GM18511 (cell line): Measurements from ENCODE around the gene RAF1.
"Not testable (repeated sequence)": the region's sequence is repeated elsewhere in the genome, so short reads cannot be mapped to it uniquely, and the experiment has no call there.

Experiments
- ATAC-seq: cut with Tn5 transposase; IDR thresholded peaks from one replicate; pipeline ENCODE4 v1.9.1; 2021; ENCODE audit warnings: mild to moderate bottlenecking, moderate library complexity; ENCODE audit not compliant: unreplicated experiment

The RAF1 gene

DNA sequence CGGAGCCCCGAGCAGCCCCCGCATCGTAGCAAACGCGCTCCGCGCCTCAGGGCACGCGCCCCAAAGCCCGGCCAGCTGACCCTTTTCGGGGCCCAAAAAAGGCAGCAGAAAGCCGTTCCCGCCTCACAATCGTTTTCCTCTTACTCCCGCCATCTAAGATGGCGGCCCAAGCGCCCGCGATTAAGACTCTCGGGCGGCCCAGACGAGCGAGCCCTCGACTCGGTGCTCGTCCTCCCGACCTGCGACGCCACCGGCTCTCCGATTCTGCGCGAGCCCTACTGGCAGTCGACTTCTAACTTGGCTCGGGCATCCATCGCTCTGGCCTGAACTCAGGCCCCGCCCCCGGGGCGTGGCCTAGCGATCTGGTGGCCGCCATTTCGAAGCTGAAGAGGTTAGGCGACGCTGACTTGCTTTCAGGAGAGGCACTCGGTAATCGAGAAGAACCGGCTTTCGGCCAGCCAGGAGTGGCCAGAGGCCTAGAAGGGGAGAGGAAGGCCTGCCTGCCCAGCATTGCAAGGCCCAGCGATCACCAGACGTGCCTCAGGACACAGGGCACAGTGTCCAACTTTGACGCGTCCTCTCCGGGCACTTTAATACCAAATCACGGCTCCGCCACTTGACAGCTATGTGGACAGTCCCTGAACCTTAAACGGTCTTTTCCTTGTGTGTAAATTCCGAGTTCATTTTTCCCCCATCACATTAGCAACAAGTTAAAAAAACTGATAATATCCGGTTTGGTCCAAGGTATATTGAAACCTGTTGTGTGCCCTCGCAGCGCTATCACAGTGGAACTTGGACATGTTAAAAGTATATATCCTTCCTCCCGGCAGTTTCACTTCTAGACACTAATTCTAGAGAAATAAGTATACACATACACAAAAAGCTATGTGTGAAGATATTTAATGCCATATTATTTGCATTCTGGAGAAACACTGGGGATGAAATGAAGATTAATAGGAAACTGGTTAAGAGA lies at the start of gene RAF1:
TSS of gene RAF1 (minus strand) at position 182 of the 973 bp plus-strand sequence. CDS start 45,396 bp downstream, outside the sequence.
- ATAC-seq = peak; percentile 93

DNA sequence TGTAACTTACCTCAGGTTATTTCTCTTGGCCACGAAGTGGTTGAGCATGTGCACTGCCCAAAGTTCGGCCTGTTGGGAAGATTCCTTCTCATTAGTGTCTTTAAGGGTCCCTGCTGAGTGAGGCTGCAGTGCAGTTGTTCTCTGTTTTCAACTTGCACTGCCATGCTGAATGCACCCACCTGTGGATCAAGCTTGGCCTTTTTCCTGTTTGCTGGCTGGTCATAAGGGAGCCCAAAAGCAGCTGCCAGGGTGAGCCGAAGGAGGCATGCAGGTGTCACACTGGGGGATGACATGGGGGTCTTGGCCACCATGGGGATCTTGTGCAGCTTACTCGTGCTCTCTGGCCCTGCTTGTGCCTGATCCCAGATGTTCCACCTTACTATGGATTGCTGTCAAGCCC lies 46.1 kb upstream of the RAF1 start:
- no peak for ATAC-seq

DNA sequence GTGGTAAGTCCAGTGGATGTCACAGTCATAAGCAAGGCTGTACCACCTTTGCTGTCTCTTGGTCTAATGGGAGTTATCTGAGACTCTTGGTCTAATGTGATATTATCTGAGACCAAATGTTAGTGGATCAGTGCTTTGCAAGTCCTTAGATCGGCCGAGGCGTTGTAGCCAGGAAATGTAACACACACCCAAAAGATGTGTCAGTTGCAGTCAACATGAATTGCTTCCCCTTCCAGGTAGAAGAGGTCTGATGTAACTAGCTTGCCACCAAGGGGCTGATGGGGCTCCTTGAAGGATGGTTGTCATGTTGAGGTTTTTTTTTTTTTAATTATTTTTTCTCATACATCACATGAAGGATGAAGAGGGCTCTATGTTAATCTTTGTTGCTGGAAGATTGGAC lies 45.4 kb upstream of the RAF1 start:
- ATAC-seq = no peak

- ATAC-seq = no peak
Observed at GRCh38 chr3:12708584-12709192, 44.8 kb upstream of the RAF1 start.

GRCh38 chr3:12707449-12707848 lies 43.5 kb upstream of the RAF1 start:
- ATAC-seq = no peak

- ATAC-seq = peak; percentile 84
Observed at GRCh38 chr3:12706504-12707253, 42.8 kb upstream of the RAF1 start.

- no peak for ATAC-seq
Observed at GRCh38 chr3:12705981-12706380, 42.1 kb upstream of the RAF1 start.

GRCh38 chr3:12705374-12705926 lies 41.5 kb upstream of the RAF1 start:
- no peak for ATAC-seq

DNA sequence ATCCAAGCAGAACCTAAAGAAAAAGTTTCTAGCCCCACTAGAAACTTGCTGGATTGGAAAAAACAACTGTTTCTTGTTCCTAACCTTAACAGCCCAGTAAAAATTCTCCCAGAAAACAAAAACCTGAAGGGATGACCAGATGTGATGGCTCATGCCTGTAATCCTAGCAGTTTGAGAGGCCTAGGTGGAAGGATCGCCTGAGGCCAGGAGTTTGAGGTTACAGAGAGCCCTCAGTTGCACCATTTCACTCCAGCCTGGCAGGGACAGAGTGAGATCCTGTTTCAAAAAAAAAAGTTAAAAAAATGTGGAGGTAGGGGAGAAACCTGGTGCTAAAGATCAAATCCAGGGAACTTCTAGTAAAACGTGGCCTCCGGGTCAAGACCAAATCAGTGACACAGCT lies 38.6 kb upstream of the RAF1 start:
- no peak for ATAC-seq

DNA sequence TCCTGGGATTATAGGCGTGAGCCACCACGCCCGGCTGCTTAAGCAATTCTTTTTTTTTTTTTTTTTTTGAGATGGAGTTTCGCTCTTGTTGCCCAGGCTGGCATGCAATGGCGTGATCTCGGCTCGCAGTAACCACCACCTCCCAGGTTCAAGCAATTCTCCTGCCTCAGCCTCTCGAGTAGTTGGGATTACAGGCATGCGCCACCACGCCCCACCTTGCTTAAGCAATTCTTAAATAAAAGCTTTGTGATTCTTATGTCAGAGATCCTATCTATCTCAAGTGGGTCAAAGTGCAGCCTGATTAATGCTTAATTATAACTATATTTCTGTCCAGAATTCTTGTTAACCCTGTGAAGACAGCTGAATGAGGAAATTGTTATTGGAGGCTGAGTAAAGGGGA lies 37.7 kb upstream of the RAF1 start:
- ATAC-seq = not testable (repeated sequence)

DNA sequence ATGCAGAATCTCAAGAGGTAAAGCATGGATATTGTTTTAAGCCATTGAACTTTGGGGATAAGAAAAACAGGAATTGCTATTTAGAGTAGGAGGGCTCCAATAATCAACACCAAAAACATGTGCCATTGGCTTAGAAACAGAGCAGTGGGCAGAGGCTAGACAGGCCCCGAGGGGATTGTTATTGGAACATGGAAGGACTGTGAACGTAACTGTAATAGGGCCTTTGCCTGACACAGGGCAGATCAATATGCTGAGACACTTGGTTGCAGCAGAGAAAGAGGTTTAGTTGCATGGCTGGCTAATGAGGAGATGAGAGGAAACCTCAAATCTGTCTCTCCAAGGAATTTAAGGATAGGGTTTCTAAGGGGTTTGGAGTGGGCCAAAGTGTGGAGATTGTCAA lies 36.9 kb upstream of the RAF1 start:
- ATAC-seq = no peak

DNA sequence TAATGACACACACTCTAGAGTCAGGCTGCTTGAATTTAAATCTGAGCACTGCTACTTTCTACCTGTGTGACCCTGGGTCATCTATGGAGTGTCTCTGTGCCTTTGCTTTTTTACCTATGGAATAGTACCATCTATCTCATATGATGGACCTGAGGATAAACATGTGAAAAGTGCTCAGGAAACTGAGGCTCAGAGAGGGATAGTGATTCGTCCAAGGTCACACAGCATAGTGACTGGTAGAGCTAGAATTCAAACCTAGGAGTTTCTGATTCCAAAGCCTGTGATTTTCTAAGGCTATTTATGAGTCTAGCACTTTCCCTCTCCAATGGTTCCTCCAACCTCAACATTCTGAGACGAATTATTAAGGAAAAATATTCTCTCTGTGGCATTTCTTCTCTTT lies 32.0 kb upstream of the RAF1 start:
- ATAC-seq = no peak

DNA sequence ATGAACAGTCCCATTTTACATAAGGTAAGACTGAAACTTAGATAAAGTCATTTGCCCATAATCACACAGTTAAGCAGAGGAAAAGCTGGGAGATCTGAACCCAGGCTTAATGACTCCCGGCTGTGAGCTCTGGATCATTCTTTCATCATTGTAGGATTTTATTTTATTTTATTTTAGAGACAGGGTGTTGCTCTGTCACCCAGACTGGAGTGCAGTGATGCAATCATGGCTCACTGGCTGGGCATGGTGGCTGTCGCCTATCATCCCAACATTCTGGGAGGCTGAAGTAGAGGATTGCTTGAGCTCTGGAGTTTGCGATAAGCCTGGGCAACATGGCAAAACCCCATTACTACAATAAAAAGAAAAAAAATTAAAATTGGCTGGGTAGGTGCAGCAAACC lies 31.2 kb upstream of the RAF1 start:
- ATAC-seq = no peak

DNA sequence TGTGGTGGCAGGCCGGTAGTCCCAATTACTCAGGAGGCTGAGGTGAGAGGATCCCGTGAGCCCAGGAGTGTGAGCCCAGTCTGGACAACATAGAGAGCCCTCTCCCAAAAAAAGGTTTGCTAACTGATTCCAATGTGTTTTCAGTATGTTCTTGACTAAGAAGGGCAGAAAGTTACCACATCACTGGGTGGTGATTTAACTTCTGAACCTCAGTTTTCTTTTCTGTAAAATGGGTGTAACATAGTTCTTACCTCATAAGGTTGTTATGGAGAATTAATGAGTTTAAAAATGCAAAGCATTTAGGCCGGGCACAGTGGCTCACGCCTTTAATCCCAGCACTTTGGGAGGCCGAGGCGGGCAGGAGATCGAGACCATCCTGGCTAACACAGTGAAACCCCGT lies 28.5 kb upstream of the RAF1 start:
- ATAC-seq = no peak

- no peak for ATAC-seq
Observed at GRCh38 chr3:12689997-12690711, 26.2 kb upstream of the RAF1 start.

GRCh38 chr3:12687948-12688347 lies 24.0 kb upstream of the RAF1 start:
- ATAC-seq = no peak

DNA sequence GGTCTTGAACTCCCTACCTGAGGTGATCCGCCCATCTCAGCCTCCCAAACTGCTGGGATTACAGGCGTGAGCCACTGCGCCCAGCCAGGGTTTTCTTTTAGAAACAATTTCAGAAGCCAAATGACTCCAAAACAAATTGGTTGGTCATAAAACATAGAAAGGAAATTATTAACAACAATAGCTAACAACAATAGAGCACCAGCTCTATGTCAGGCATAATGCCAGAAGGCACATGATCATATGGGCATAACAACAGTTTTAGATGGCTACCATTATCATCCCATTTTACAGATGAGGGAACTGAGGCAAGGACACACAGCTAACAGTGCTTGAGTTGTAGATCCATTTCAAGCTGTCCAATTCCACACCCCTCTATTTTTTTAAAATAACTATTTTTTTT lies 22.2 kb upstream of the RAF1 start:
- no peak for ATAC-seq

GRCh38 chr3:12681943-12682390 lies 18.1 kb upstream of the RAF1 start:
- no peak for ATAC-seq

DNA sequence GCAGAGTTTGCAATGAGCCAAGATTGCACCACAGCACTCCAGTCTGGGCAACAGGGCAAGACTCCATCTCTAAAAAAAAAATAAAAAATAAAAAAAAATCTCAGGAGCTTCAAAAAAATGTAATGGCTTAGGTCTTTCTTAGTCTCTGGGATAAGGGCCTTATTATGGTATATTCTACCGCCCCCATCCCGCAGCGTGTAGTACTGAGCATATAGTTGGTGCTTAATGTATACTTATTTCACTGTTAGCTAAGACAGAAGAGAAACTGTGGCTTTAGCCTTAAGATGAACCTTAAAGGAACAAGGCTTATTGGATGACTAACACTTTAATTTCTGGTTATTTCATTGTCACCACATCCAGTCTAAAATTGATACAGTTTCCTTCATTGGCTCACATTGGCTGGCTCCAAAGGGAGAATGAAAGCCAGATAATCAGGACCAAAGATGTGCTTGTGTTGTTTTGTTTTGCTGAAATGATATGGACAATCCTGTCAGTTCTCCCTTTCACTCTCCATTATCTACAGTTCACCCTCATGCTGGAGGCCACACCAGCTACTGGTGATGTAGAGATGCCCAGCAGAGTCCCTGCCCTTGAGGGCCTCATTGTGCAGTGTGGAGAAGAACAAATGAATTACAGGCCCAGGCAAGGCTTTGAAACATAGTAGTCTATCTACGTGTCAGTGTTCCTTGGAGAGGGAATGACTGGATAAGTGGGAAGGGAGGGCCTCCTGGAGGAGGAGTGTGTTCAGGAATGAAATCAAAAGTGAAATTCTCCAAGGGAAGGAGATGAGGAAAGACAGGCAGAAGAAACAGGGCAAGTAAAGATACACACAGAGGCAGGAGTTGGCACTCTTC lies 17.4 kb upstream of the RAF1 start:
- no peak for ATAC-seq

DNA sequence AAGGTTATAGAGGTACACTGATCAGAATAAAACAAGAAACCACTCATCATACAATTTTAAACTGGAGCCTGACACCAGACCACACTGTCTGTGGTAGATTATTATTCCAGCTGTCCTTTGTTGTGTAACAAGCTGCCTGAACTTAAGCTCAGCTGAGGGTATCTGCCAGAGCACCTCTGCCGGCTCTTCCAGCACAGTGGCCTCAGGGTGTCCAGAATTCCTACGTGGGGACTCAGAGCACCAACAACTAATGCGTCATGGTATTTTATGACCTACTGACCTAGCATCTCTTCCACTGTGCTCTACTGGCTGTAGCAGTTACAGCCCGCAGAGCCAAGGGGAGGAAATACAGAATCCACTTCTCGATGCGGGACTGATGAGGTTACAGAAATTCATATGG lies 15.6 kb upstream of the RAF1 start:
- no peak for ATAC-seq
